H9 (cell line): ENCODE measurements around the gene CASP8. TPM values are rescaled to one million over a fixed set of nuclear protein-coding genes. Genes with fewer than 3 reads are reported as not detected.

Experiments
- DNase-seq: peaks from one replicate; pipeline ENCODE4 v3.0.0-alpha.2; 2017
- H2AFZ ChIP-seq: one replicate; pipeline ENCODE4 v1.6.1; 2013; ENCODE audit warnings: mild to moderate bottlenecking, low read length, control low read depth, moderate library complexity
- H2AK5ac ChIP-seq: 2 replicates; pipeline ENCODE4 v1.6.1; 2013; ENCODE audit warnings: low read length, control low read depth, mixed read lengths; ENCODE audit not compliant: insufficient read length
- H2BK120ac ChIP-seq: one replicate; pipeline ENCODE4 v1.6.1; 2013; ENCODE audit warnings: low read depth, mild to moderate bottlenecking, low read length, control low read depth, inconsistent platforms; ENCODE audit not compliant: poor library complexity, severe bottlenecking
- H2BK12ac ChIP-seq: 2 replicates; pipeline ENCODE4 v1.6.1; 2013; ENCODE audit warnings: low read length, control low read depth, mixed read lengths, low read depth; ENCODE audit not compliant: insufficient read length
- H2BK15ac ChIP-seq: 2 replicates; pipeline ENCODE4 v1.6.1; 2013; ENCODE audit warnings: low read depth, low read length, control low read depth
- H2BK20ac ChIP-seq: one replicate; pipeline ENCODE4 v1.6.1; 2013; ENCODE audit warnings: low read depth, mild to moderate bottlenecking, low read length, control low read depth, inconsistent platforms; ENCODE audit not compliant: poor library complexity, severe bottlenecking
- H2BK5ac ChIP-seq: 2 replicates; pipeline ENCODE4 v1.6.1; 2013; ENCODE audit warnings: low read length, control low read depth, mixed read lengths; ENCODE audit not compliant: insufficient read length
- H3K14ac ChIP-seq: 2 replicates; pipeline ENCODE4 v1.6.1; 2013; ENCODE audit warnings: low read length, control low read depth; ENCODE audit not compliant: insufficient read depth
- H3K18ac ChIP-seq: 2 replicates; pipeline ENCODE4 v1.6.1; 2013; ENCODE audit warnings: low read depth, mild to moderate bottlenecking, mixed read lengths, low read length, control low read depth; ENCODE audit not compliant: insufficient read length
- H3K23ac ChIP-seq: 2 replicates; pipeline ENCODE4 v1.6.1; 2013; ENCODE audit warnings: low read length, control low read depth, mixed read lengths, low read depth; ENCODE audit not compliant: insufficient read length
- H3K23me2 ChIP-seq: 2 replicates; pipeline ENCODE4 v1.6.1; 2013; ENCODE audit warnings: low read depth, mild to moderate bottlenecking, mixed read lengths, low read length, control low read depth; ENCODE audit not compliant: insufficient read length, poor library complexity, severe bottlenecking
- H3K27ac ChIP-seq: 2 replicates; pipeline ENCODE4 v1.5.1; 2013; ENCODE audit warnings: low read length, control low read depth, mixed read lengths, low read depth; ENCODE audit not compliant: insufficient read length
- H3K27me3 ChIP-seq: 2 replicates; pipeline ENCODE4 v1.6.1; 2013; ENCODE audit warnings: low read length, control low read depth, inconsistent platforms; ENCODE audit not compliant: insufficient read depth
- H3K4ac ChIP-seq: 2 replicates; pipeline ENCODE4 v1.6.1; 2013; ENCODE audit warnings: low read depth, mild to moderate bottlenecking, control low read depth, inconsistent platforms, low read length, moderate library complexity
- H3K4me1 ChIP-seq: 2 replicates; pipeline ENCODE4 v1.6.1; 2013; ENCODE audit warnings: low read length, control low read depth, inconsistent platforms; ENCODE audit not compliant: insufficient read depth
- H3K4me2 ChIP-seq: 2 replicates; pipeline ENCODE4 v1.6.1; 2013; ENCODE audit warnings: low read length, control low read depth, mixed read lengths; ENCODE audit not compliant: insufficient read length, insufficient read depth
- H3K56ac ChIP-seq: 2 replicates; pipeline ENCODE4 v1.6.1; 2013; ENCODE audit warnings: low read depth, mild to moderate bottlenecking, mixed read lengths, low read length, control low read depth; ENCODE audit not compliant: insufficient read length
- H3K79me1 ChIP-seq: 2 replicates; pipeline ENCODE4 v1.6.1; 2013; ENCODE audit warnings: low read depth, mild to moderate bottlenecking, moderate library complexity, low read length, control low read depth, inconsistent platforms; ENCODE audit not compliant: insufficient read depth, poor library complexity, severe bottlenecking
- H3K79me2 ChIP-seq: 2 replicates; pipeline ENCODE4 v1.6.1; 2013; ENCODE audit warnings: low read length, control low read depth, inconsistent platforms; ENCODE audit not compliant: insufficient read depth
- H3K9ac ChIP-seq: 2 replicates; pipeline ENCODE4 v1.6.1; 2013; ENCODE audit warnings: low read length, control low read depth, mixed read lengths; ENCODE audit not compliant: insufficient read length; ENCODE audit errors: extremely low read depth
- H3K9me3 ChIP-seq: one replicate; pipeline ENCODE4 v1.6.1; 2013; ENCODE audit warnings: low read depth, low read length, inconsistent platforms; ENCODE audit not compliant: control insufficient read depth
- H3T11ph ChIP-seq: one replicate; pipeline ENCODE4 v1.6.1; 2013; ENCODE audit warnings: mild to moderate bottlenecking, low read length, control low read depth, inconsistent platforms
- H4K20me1 ChIP-seq: one replicate; pipeline ENCODE4 v1.6.1; 2013; ENCODE audit not compliant: control insufficient read depth, insufficient read length, insufficient read depth
- H4K5ac ChIP-seq: 2 replicates; pipeline ENCODE4 v1.6.1; 2013; ENCODE audit warnings: low read depth, mild to moderate bottlenecking, mixed read lengths, low read length, control low read depth; ENCODE audit not compliant: insufficient read length
- H4K8ac ChIP-seq: replicated peaks from 2 replicates; pipeline ENCODE4 v1.6.1; 2013; ENCODE audit warnings: low read length, control low read depth, mixed read lengths, low read depth; ENCODE audit not compliant: insufficient read length
- H4K91ac ChIP-seq: 2 replicates; pipeline ENCODE4 v1.6.1; 2013; ENCODE audit warnings: low read depth, mild to moderate bottlenecking, moderate library complexity, mixed read lengths, low read length, control low read depth; ENCODE audit not compliant: insufficient read length
- H3K27ac Mint-ChIP-seq, 3 experiments: 2 replicates in 2 of 3; 3 replicates in 1 of 3; pipeline ENCODE4 v1.8.0; 2020 to 2021; ENCODE audit warnings: mixed read lengths in 3 of 3, mild to moderate bottlenecking in 1 of 3, moderate library complexity in 1 of 3
- H3K27me3 Mint-ChIP-seq: 2 replicates; pipeline ENCODE4 v1.8.0; 2021; ENCODE audit warnings: low read depth, mild to moderate bottlenecking, moderate library complexity, mixed read lengths
- H3K36me3 Mint-ChIP-seq, 3 experiments: 2 replicates in 2 of 3; 3 replicates in 1 of 3; pipeline ENCODE4 v1.8.0; 2020 to 2021; ENCODE audit warnings: low read depth in 3 of 3, mixed read lengths in 3 of 3; ENCODE audit not compliant: insufficient read depth in 1 of 3
- H3K4me1 Mint-ChIP-seq, 2 experiments: 2 replicates each; pipeline ENCODE4 v1.8.0; 2020; ENCODE audit warnings: mixed read lengths in 2 of 2
- H3K4me3 Mint-ChIP-seq, 2 experiments: 2 replicates in 1 of 2; 3 replicates in 1 of 2; pipeline ENCODE4 v1.8.0; 2020 to 2021; ENCODE audit warnings: mild to moderate bottlenecking in 2 of 2, mixed read lengths in 2 of 2, moderate library complexity in 1 of 2
- H3K9me3 Mint-ChIP-seq, 2 experiments: 2 replicates in 1 of 2; 3 replicates in 1 of 2; pipeline ENCODE4 v1.8.0; 2020; ENCODE audit warnings: mild to moderate bottlenecking in 2 of 2, mixed read lengths in 2 of 2, moderate library complexity in 1 of 2
- CTCF ChIP-seq: fragments of 200-600 bp; sonication (generic); conservative IDR thresholded peaks from 3 replicates; pipeline ENCODE4 v1.8.0; 2021; ENCODE audit warnings: antibody characterized with exemption, mild to moderate bottlenecking
- total RNA-seq: library from RNA; stranded (reverse); gene quantifications from 2 replicates; pipeline ENCODE4 v1.2.1, GENCODE V29; 2021

Gene CASP8
- total RNA-seq, 1 experiment from 2014 or later: 10.0 TPM

- Mint-ChIP-seq H3K4me3 (no peak overlapping the region), H3K4me1 (no peaks in the 10 kb centered on the region), H3K36me3 (peaks cover 0 to 25% (median 8%) of the 10 kb centered on the region in 3 experiments; a peak in 5 of 7 replicates), H3K9me3 (peaks cover 0 to 1% of the 10 kb centered on the region in 2 experiments; a peak in 1 of 5 replicates), H3K27ac (no peak overlapping the region), H3K27me3 (no peaks in the 10 kb centered on the region)
- no peak overlapping the region for H3K18ac ChIP-seq
- no peaks in the 10 kb centered on the region for H3K27me3 ChIP-seq
- H3K9me3 ChIP-seq: peaks cover 9% of the 10 kb centered on the region
- no peak for DNase-seq
- no peak overlapping the region for H2BK5ac ChIP-seq
- no peak overlapping the region for H4K8ac ChIP-seq
- H2BK12ac ChIP-seq: no peak overlapping the region
- H3K4ac ChIP-seq: no peak overlapping the region
- no peak overlapping the region for H3T11ph ChIP-seq
- no peaks in the 10 kb centered on the region for H4K20me1 ChIP-seq
- no peak overlapping the region for H3K27ac ChIP-seq
- no peak overlapping the region for H3K23ac ChIP-seq
- no peak overlapping the region for H2AFZ ChIP-seq
- H4K5ac ChIP-seq: no peak overlapping the region
- no peak overlapping the region for H2BK20ac ChIP-seq
- H3K79me2 ChIP-seq: no peaks in the 10 kb centered on the region
- TF ChIP-seq CTCF: no peak
- no peak overlapping the region for H2AK5ac ChIP-seq
- no peaks in the 10 kb centered on the region for H3K23me2 ChIP-seq
- H3K4me2 ChIP-seq: no peak overlapping the region
- H4K91ac ChIP-seq: no peak overlapping the region
- H2BK15ac ChIP-seq: no peak overlapping the region
- H3K79me1 ChIP-seq: no peaks in the 10 kb centered on the region
- H3K14ac ChIP-seq: no peak overlapping the region
- H3K4me1 ChIP-seq: no peaks in the 10 kb centered on the region
- H3K9ac ChIP-seq: no peak overlapping the region
- H2BK120ac ChIP-seq: no peak overlapping the region
- no peak overlapping the region for H3K56ac ChIP-seq
These were observed 17.6 kb upstream of the CASP8 start for GRCh38 chr2:201242571-201243277.
